Cardiac ventricle fibroblast (primary cell): ENCODE data around the gene C17orf107. TPM values are rescaled to one million over a fixed set of nuclear protein-coding genes. Genes with fewer than 3 reads are reported as not detected.

Experiments
- total RNA-seq: library from RNA; depleted of rRNA; stranded (reverse); fragments of >200 nt; gene quantifications from 2 replicates; pipeline ENCODE4 v1.2.3, GENCODE V29; 2015

C17orf107 gene
- total RNA-seq = 4.3 and 5.4 TPM in 2 replicates

DNA sequence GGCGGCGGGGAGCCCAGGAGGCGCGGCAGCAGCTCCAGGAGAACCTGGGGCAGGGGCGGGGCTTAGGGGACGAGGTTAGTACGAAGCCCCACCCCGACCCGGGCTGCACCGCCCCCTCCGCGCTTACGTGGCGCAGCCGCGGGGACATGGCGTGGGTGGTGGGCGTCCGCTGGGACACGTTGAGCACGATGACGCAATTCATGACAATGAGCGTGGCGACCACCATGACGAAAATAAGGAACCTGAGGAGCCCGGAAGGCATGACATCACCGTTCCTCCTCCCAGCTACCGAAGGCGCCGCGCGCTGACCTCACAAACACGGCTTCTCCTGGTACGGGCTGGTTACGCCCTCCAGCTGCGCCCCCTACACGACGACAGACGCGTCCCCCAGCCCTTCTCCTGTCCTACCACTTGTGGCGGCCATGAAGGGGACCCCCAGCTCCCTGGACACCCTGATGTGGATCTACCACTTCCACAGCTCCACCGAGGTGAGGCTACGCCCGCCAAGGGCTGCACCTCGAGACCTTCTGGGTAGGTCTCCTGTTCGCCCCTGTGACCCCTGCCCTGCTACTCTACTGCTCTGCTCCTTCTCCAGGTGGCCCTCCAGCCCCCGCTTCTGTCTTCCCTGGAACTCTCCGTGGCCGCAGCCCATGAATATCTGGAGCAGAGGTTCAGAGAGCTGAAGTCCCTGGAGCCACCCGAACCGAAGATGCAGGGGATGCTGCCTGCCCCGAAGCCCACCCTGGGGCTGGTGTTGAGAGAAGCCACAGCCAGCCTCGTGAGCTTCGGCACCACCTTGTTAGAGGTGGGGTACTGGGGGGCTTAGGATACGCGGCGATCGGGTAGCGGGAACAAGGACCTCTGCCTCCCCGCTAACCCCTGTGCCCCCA lies at the start of gene C17orf107:
TSS of gene C17orf107 (plus strand) at position 196 of the 890 bp plus-strand sequence. CDS start at position 423, 227 bp downstream.

DNA sequence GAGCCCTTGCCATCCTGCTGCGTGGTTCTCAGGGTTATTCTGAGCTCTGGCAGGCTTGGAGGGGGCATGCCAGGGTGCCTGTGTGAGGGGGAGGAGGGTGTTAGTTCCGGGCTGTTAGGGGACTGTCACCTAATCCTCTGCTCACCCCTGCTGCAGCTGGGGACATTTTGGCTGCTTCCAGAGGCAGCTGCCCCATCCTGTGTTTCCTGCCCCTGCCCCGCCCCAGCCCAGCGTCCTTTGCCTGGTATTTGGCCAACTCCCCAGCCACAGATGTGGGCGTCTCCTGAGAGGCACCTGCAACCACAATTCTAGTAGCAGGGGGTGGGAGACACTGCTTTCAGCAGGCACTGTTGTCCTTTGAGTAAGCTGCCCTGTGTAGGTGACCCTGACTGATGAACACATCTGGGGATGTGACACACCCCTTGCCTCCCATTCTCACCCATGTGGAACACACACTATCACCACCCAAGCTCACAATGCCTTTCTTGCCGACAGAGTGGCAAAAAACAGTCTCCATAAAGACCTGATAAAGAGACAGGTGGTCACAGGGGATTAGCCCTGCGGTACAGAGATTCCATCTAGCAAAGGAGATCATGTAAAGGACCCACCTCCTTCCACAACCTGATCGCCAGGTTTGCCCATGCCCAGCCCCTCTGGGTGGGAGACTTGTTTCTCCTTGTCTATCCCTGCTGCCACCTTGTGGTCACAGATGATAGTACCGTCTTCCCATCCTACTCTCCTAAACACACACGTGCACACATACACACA lies 3.9 kb downstream of the C17orf107 start, which contains the start of gene CHRNE:
TSS of gene CHRNE (minus strand) at position 48 of the 768 bp plus-strand sequence. CDS start at position 13, 35 bp downstream.

GRCh38 chr17:4931963-4932362 lies 32.6 kb downstream of the C17orf107 start, which contains the start of gene GP1BA:
Gene GP1BA, plus strand, starts transcription at chr17:4932277. Its CDS starts 328 bp downstream, at chr17:4932605.

GRCh38 chr17:4939796-4940554 lies 40.6 kb downstream of the C17orf107 start, which contains the start of the genes RNF167 and SLC25A11:
Gene RNF167, plus strand, starts transcription at chr17:4940268. Its CDS starts 642 bp downstream, at chr17:4940910.
Gene SLC25A11, minus strand, starts transcription at chr17:4940046. Its CDS starts 136 bp downstream, at chr17:4939910.

DNA sequence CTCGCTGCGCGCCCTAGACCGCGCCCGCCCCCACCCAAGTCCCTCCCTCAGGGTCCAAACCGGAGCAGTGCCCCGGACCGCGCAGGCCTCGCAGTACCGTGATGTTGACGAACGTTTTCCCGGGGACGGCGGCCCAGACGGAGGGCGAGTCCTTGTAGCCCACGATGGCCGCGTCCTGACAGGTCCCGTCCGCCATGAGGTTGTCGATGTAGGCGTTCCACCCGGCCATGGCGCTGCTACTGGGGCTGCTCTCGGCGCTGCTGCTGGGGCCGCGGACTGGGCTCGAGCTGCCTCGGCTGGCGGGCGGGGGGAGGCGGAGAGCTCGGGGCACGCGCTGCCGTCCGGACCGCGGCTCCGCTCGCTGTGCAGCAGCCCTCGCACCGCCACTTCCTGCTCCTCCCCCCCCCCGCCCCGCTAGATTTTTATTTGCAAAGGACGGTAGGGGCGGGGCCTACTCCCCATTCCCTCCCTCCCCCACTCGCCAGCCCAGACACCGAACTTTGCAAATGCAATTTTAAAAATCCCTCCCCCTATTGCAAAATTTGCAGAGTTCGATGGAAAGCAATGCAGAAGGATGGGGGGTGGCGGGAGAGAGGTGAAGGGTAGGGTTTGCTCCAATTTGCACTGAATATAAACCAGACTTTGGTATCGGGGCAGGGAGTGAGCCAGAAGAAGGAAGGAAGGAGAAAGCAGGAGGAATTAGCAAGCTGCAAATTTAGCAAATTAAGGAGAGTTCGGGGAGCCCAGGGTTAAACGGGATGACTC lies 49.0 kb downstream of the C17orf107 start, which contains the start of gene PFN1:
TSS of gene PFN1 (minus strand) at position 365 of the 765 bp plus-strand sequence. CDS start at position 229, 136 bp downstream.

DNA sequence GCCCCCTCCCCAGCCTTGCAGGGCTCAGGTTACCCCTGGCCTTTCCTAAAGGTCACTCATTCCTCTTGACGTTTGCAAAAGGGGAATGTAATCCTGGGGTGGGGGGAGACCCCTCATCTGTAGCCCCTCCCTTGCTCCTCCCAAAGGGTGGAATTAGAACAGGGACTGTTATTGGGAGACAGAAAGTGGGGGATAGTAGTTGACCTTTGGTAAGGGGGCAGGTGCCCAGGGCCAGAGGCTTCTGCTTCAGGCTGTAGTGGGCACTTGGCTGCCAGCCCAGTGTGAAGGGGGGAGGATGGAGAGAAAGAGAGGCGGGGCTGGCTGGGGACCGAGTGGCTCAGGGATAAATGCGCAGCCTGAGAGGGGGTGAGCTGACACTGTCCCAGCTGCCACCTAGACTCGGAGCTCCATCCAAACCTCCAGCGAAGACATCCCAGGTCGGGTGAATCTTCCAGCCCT lies 51.4 kb downstream of the C17orf107 start, which contains the start of gene ENO3:
TSS of gene ENO3 (plus strand) at position 374 of the 459 bp plus-strand sequence. CDS start 711 bp downstream, outside the sequence.

Other genes starting within 250 kb of the C17orf107 start
- 20.8 and 25.5 TPM in 2 replicates for gene PELP1, start 195.4 kb upstream of the C17orf107 start, total RNA-seq
- gene ARRB2, start 188.9 kb upstream of the C17orf107 start, total RNA-seq = 0.94 and 4.9 TPM in 2 replicates
- 12.3 and 19.7 TPM in 2 replicates for gene MED11, start 168.1 kb upstream of the C17orf107 start, total RNA-seq
- 0.44 and 1.4 TPM in 2 replicates for gene ZMYND15, start 159.7 kb upstream of the C17orf107 start, total RNA-seq
- 6.5 and 10.0 TPM in 2 replicates for gene CXCL16, start 159.6 kb upstream of the C17orf107 start, total RNA-seq
- gene TM4SF5, start 127.7 kb upstream of the C17orf107 start, total RNA-seq = not detected in 2 replicates
- 0.94 and 5.2 TPM in 2 replicates for gene VMO1, start 113.2 kb upstream of the C17orf107 start, total RNA-seq
- gene GLTPD2, start 110.6 kb upstream of the C17orf107 start, total RNA-seq = not detected in 2 replicates
- gene PSMB6, start 103.4 kb upstream of the C17orf107 start, total RNA-seq = 84.4 and 101 TPM in 2 replicates
- gene PLD2, start 92.4 kb upstream of the C17orf107 start, total RNA-seq = 24.3 and 25.3 TPM in 2 replicates
- 19.1 and 33.9 TPM in 2 replicates for gene MINK1, start 66.2 kb upstream of the C17orf107 start, total RNA-seq
- gene CHRNE, start 3.6 kb downstream of the C17orf107 start, total RNA-seq = 0.31 and 0.54 TPM in 2 replicates
- gene GP1BA, start 32.7 kb downstream of the C17orf107 start, total RNA-seq = not detected in 2 replicates
- gene SLC25A11, start 40.5 kb downstream of the C17orf107 start, total RNA-seq = 33.8 and 39.6 TPM in 2 replicates
- 34.7 and 41.7 TPM in 2 replicates for gene RNF167, start 40.7 kb downstream of the C17orf107 start, total RNA-seq
- gene PFN1, start 49.0 kb downstream of the C17orf107 start, total RNA-seq = 435 and 543 TPM in 2 replicates
- 1.00 and 8.8 TPM in 2 replicates for gene ENO3, start 51.6 kb downstream of the C17orf107 start, total RNA-seq
- 42.2 and 43.9 TPM in 2 replicates for gene SPAG7, start 68.3 kb downstream of the C17orf107 start, total RNA-seq
- 11.2 and 16.0 TPM in 2 replicates for gene CAMTA2, start 88.1 kb downstream of the C17orf107 start, total RNA-seq
- gene INCA1, start 98.0 kb downstream of the C17orf107 start, total RNA-seq = 0.19 and 0.68 TPM in 2 replicates
- gene KIF1C, start 98.4 kb downstream of the C17orf107 start, total RNA-seq = 24.5 and 27.6 TPM in 2 replicates
- not detected in 2 replicates for gene SLC52A1, start 135.9 kb downstream of the C17orf107 start, total RNA-seq
- gene ZFP3, start 178.9 kb downstream of the C17orf107 start, total RNA-seq = 1.00 and 2.2 TPM in 2 replicates
- 2.6 and 5.4 TPM in 2 replicates for gene ZNF232, start 212.3 kb downstream of the C17orf107 start, total RNA-seq
- gene USP6, start 216.5 kb downstream of the C17orf107 start, total RNA-seq = 0.05 TPM in 1 of 2 replicates, not detected in the other